Neural cell (in vitro differentiated cells): Measurements from ENCODE around the gene JAK3. TPM values are rescaled to one million over a fixed set of nuclear protein-coding genes. Genes with fewer than 3 reads are reported as not detected.

Source experiments
- H2AFZ ChIP-seq: fragments of 200-600, 300-800 bp; sonication (generic), shearing (Covaris generic); 2 replicates; pipeline ENCODE4 v1.6.0; 2014; ENCODE audit warnings: low read depth, mild to moderate bottlenecking, antibody characterized with exemption, low read length, moderate library complexity
- H3F3A ChIP-seq: fragments of 200-600 bp; shearing (Covaris generic); 2 replicates; pipeline ENCODE4 v1.6.1; 2016; ENCODE audit warnings: mild to moderate bottlenecking, moderate library complexity, mixed read lengths, antibody characterized with exemption, low read length; ENCODE audit not compliant: insufficient read depth, poor library complexity, severe bottlenecking
- H3K27ac ChIP-seq: fragments of 200-600, 300-800 bp; sonication (generic), shearing (Covaris generic); 2 replicates; pipeline ENCODE4 v1.5.1; 2014; ENCODE audit warnings: mild to moderate bottlenecking, low read length, moderate library complexity
- H3K27me3 ChIP-seq: fragments of 300-800, 200-600 bp; sonication (generic), shearing (Covaris generic); 2 replicates; pipeline ENCODE4 v1.6.0; 2014; ENCODE audit warnings: mild to moderate bottlenecking, low read depth, low read length, moderate library complexity; ENCODE audit not compliant: insufficient read depth
- H3K36me3 ChIP-seq: fragments of 300-800, 200-600 bp; sonication (generic), shearing (Covaris generic); 2 replicates; pipeline ENCODE4 v1.5.1; 2014; ENCODE audit warnings: mild to moderate bottlenecking, antibody characterized with exemption, low read length, moderate library complexity; ENCODE audit not compliant: insufficient read depth
- H3K4me2 ChIP-seq: fragments of 300-800, 200-600 bp; sonication (generic), shearing (Covaris generic); 2 replicates; pipeline ENCODE4 v1.6.0; 2014; ENCODE audit warnings: mild to moderate bottlenecking, low read length
- H3K4me3 ChIP-seq: fragments of 300-800, 200-600 bp; sonication (generic), shearing (Covaris generic); 2 replicates; pipeline ENCODE4 v1.5.1; 2014; ENCODE audit warnings: mild to moderate bottlenecking, low read length, moderate library complexity
- H3K79me2 ChIP-seq: fragments of 200-600 bp; shearing (Covaris generic); replicated peaks from 2 replicates; pipeline ENCODE4 v1.6.0; 2014; ENCODE audit warnings: mild to moderate bottlenecking, low read length, moderate library complexity; ENCODE audit not compliant: insufficient read depth
- H3K9ac ChIP-seq: fragments of 300-800, 200-600 bp; sonication (generic), shearing (Covaris generic); 2 replicates; pipeline ENCODE4 v1.6.1; 2016; ENCODE audit warnings: mild to moderate bottlenecking, low read length, mixed read lengths
- H3K9me2 ChIP-seq: fragments of 200-600 bp; shearing (Covaris generic); 2 replicates; pipeline ENCODE4 v1.6.1; 2016; ENCODE audit warnings: mild to moderate bottlenecking, low read length, mixed read lengths; ENCODE audit not compliant: insufficient read depth
- H3K9me3 ChIP-seq: fragments of 200-600, 300-800 bp; sonication (generic), shearing (Covaris generic); 2 replicates; pipeline ENCODE4 v1.6.1; 2016; ENCODE audit warnings: mild to moderate bottlenecking, mixed run types, low read length, moderate library complexity, mixed read lengths
- H4K20me1 ChIP-seq: fragments of 200-600 bp; shearing (Covaris generic); 2 replicates; pipeline ENCODE4 v1.6.1; 2016; ENCODE audit warnings: mild to moderate bottlenecking, mixed run types; ENCODE audit not compliant: insufficient read depth
- CTCF ChIP-seq: fragments of 450-650 bp; IDR thresholded peaks from 2 replicates; pipeline ENCODE4 v1.5.1; 2014; ENCODE audit warnings: antibody characterized with exemption, mild to moderate bottlenecking, moderate library complexity; ENCODE audit not compliant: poor library complexity, severe bottlenecking
- EP300 ChIP-seq: fragments of 450-650 bp; conservative IDR thresholded peaks from 2 replicates; pipeline ENCODE4 v1.6.1; 2014; ENCODE audit warnings: antibody characterized with exemption, mild to moderate bottlenecking, moderate library complexity; ENCODE audit not compliant: poor library complexity, severe bottlenecking
- EZH2 ChIP-seq: fragments of 200-600, 300-800 bp; shearing (Covaris generic), sonication (generic); IDR thresholded peaks from 2 replicates; pipeline ENCODE4 v1.6.1; 2014; ENCODE audit warnings: antibody characterized with exemption, low read length, borderline replicate concordance, mild to moderate bottlenecking; ENCODE audit not compliant: insufficient read depth, poor library complexity, severe bottlenecking
- MXI1 ChIP-seq: fragments of 450-650 bp; conservative IDR thresholded peaks from 2 replicates; pipeline ENCODE4 v1.6.1; 2014; ENCODE audit warnings: antibody characterized with exemption, mild to moderate bottlenecking; ENCODE audit not compliant: poor library complexity, severe bottlenecking
- POLR2AphosphoS5 ChIP-seq: IDR thresholded peaks from 2 replicates; pipeline ENCODE4 v1.6.1; 2012
- RAD21 ChIP-seq: fragments of 450-650 bp; conservative IDR thresholded peaks from 2 replicates; pipeline ENCODE4 v1.6.1; 2014; ENCODE audit warnings: antibody characterized with exemption, mild to moderate bottlenecking, moderate library complexity
- REST ChIP-seq: IDR thresholded peaks from 2 replicates; pipeline ENCODE4 v1.6.1; 2012; ENCODE audit warnings: borderline replicate concordance
- SMC3 ChIP-seq: fragments of 450-650 bp; conservative IDR thresholded peaks from 2 replicates; pipeline ENCODE4 v1.6.1; 2014; ENCODE audit warnings: antibody characterized with exemption, mild to moderate bottlenecking, moderate library complexity; ENCODE audit not compliant: poor library complexity
- TAF1 ChIP-seq: IDR thresholded peaks from 2 replicates; pipeline ENCODE4 v1.6.1; 2012; ENCODE audit warnings: low read depth
- polyA plus RNA-seq: library from polyadenylated mRNA; depleted of rRNA; stranded (reverse); fragments of >200 nt; gene quantifications from 2 replicates; pipeline ENCODE4 v1.2.3, GENCODE V29; 2014
- small RNA-seq, 3 experiments: library from RNA; depleted of rRNA; stranded (forward); fragments of <200 nt; gene quantifications; one replicate each; pipeline ENCODE3, GENCODE V24; 2012

JAK3 gene
- polyA plus RNA-seq, 1 donor from 2014 or later, result 0.11 TPM

GRCh38 chr19:17775991-17776803, 71.6 kb downstream of the JAK3 start:
- no peaks in the 10 kb centered on the region for H3K9me2 ChIP-seq
- H4K20me1 ChIP-seq, result no peaks in the 10 kb centered on the region
- no peak overlapping the region for H2AFZ ChIP-seq
- no peak overlapping the region for H3K4me2 ChIP-seq
- H3K27me3 ChIP-seq, result no peaks in the 10 kb centered on the region
- no peaks in the 10 kb centered on the region for H3F3A ChIP-seq
- no peak overlapping the region for H3K9ac ChIP-seq
- no peak overlapping the region for H3K4me3 ChIP-seq
- TF ChIP-seq EZH2, result no peak
- no peak for TF ChIP-seq TAF1
- no peaks in the 10 kb centered on the region for H3K79me2 ChIP-seq
- no peaks in the 10 kb centered on the region for H3K9me3 ChIP-seq
- H3K27ac ChIP-seq, result no peak overlapping the region
- H3K36me3 ChIP-seq, result peaks cover 4% of the 10 kb centered on the region

GRCh38 chr19:17775245-17775927, 72.4 kb downstream of the JAK3 start:
- Histone ChIP-seq H3F3A (no peaks in the 10 kb centered on the region), H3K9me2 (no peaks in the 10 kb centered on the region), H3K4me3 (no peak overlapping the region), H3K27me3 (no peaks in the 10 kb centered on the region), H3K9me3 (no peaks in the 10 kb centered on the region), H4K20me1 (no peaks in the 10 kb centered on the region), H3K79me2 (no peaks in the 10 kb centered on the region), H3K9ac (no peak overlapping the region), H2AFZ (no peak overlapping the region), H3K27ac (no peak overlapping the region), H3K36me3 (peaks cover 4% of the 10 kb centered on the region), H3K4me2 (no peak overlapping the region)
- TF ChIP-seq CTCF (peak; percentile 61), EP300 (no peak), RAD21 (peak; percentile 55), MXI1 (no peak), TAF1 (no peak), REST (no peak), EZH2 (no peak), SMC3 (peak; percentile 54), POLR2AphosphoS5 (no peak)

Small RNA genes lying within 50 kb of the gene (small RNA-seq; reads per million reads assigned to genes)
- gene SNORA68, result 0 reads per million in 3 experiments

Other genes with a start within 250 kb of the JAK3 start
- 7.8 and 7.9 TPM in 2 replicates for gene UNC13A, start 159.6 kb downstream of the JAK3 start, polyA plus RNA-seq
- gene MAP1S, start 128.5 kb downstream of the JAK3 start, polyA plus RNA-seq, result 5.8 and 14.0 TPM in 2 replicates
- 31.4 and 39.7 TPM in 2 replicates for gene FCHO1, start 96.5 kb downstream of the JAK3 start, polyA plus RNA-seq
- not detected in 2 replicates for gene B3GNT3, start 52.8 kb downstream of the JAK3 start, polyA plus RNA-seq
- gene INSL3, start 26.5 kb downstream of the JAK3 start, polyA plus RNA-seq, result not detected in 2 replicates
- 668 and 681 TPM in 2 replicates for gene RPL18A, start 11.9 kb upstream of the JAK3 start, polyA plus RNA-seq
- gene SLC5A5, start 24.0 kb upstream of the JAK3 start, polyA plus RNA-seq, result not detected in 2 replicates
- gene CCDC124, start 85.0 kb upstream of the JAK3 start, polyA plus RNA-seq, result 30.4 and 31.0 TPM in 2 replicates
- 9.9 and 13.8 TPM in 2 replicates for gene KCNN1, start 119.1 kb upstream of the JAK3 start, polyA plus RNA-seq
- 0.10 and 3.6 TPM in 2 replicates for gene ARRDC2, start 160.2 kb upstream of the JAK3 start, polyA plus RNA-seq
- not detected in 2 replicates for gene IL12RB1, start 239.0 kb upstream of the JAK3 start, polyA plus RNA-seq
- 2.3 and 2.4 TPM in 2 replicates for gene MAST3, start 249.8 kb upstream of the JAK3 start, polyA plus RNA-seq